PC-9 (cell line): ENCODE measurements around the gene PPP1R3G.

Source experiments
- CTCF ChIP-seq: fragments of 200-600 bp; sonication (generic); conservative IDR thresholded peaks from 2 replicates; pipeline ENCODE4 v1.6.1; 2017; ENCODE audit warnings: mixed run types, antibody characterized with exemption, mild to moderate bottlenecking, moderate library complexity
- EZH2 ChIP-seq: fragments of 200-600 bp; sonication (generic); IDR thresholded peaks from 2 replicates; pipeline ENCODE4 v1.8.0; 2017; ENCODE audit warnings: antibody characterized with exemption, low read depth

- TF ChIP-seq CTCF (no peak), EZH2 (no peak)
Observed at GRCh38 chr6:5091210-5092069, 6.3 kb downstream of the PPP1R3G start.
